Panc1 (cell line): ENCODE results near the gene SPATA20. TPM values are rescaled to one million over a fixed set of nuclear protein-coding genes. Genes with fewer than 3 reads are reported as not detected.

ENCODE experiments used
- ATAC-seq: fragments of 200-7000 bp; cut with Tn5 transposase; 2 replicates; pipeline ENCODE4 v1.9.1; 2020; ENCODE audit warnings: mild to moderate bottlenecking, moderate library complexity
- BruUV-seq: library from RNA; stranded (reverse); fragments of 400-500 nt; replicated peaks from 2 replicates; lab custom pipeline; 2021; lab: Mats Ljungman, UMichigan
- CTCF ChIA-PET: fragments of 300-600 bp; sonication (Branson Sonifier 250); formaldehyde crosslinking; loops from one replicate; lab custom pipeline; 2022; ENCODE audit warnings: antibody characterized with exemption; lab: Charles Lee
- POLR2A ChIA-PET: fragments of 300-600 bp; sonication (Branson Sonifier 250); formaldehyde crosslinking; loops from one replicate; lab custom pipeline; 2022; ENCODE audit warnings: antibody characterized with exemption; lab: Charles Lee
- DNase-seq: peaks from one replicate; pipeline ENCODE4 v3.0.0-alpha.2; 2010; ENCODE audit warnings: low read depth, low spot score
- H3K27ac ChIP-seq: 2 replicates; pipeline ENCODE4 v1.5.1; 2011; ENCODE audit warnings: mild to moderate bottlenecking, low read length, inconsistent platforms
- H3K27me3 ChIP-seq: fragments of 200-500 bp; sonication (Bioruptor generic); 2 replicates; pipeline ENCODE4 v1.6.0; 2014; ENCODE audit warnings: low read length, inconsistent platforms; ENCODE audit not compliant: control insufficient read depth, insufficient read depth
- H3K36me3 ChIP-seq: fragments of 200-500 bp; sonication (Bioruptor generic); 2 replicates; pipeline ENCODE4 v1.5.1; 2014; ENCODE audit warnings: inconsistent platforms, mild to moderate bottlenecking, low read length, moderate library complexity; ENCODE audit not compliant: control insufficient read depth, insufficient read depth
- H3K4me1 ChIP-seq: 2 replicates; pipeline ENCODE4 v1.5.1; 2011; ENCODE audit warnings: inconsistent platforms, mild to moderate bottlenecking, low read length, moderate library complexity; ENCODE audit not compliant: control insufficient read depth, insufficient read depth
- H3K4me3 ChIP-seq, 2 experiments: 2 replicates each; pipeline ENCODE4 v1.5.1; 2011 to 2012; ENCODE audit warnings: low read depth in 2 of 2, low read length in 2 of 2, mild to moderate bottlenecking in 2 of 2, inconsistent platforms in 1 of 2, moderate library complexity in 1 of 2
- H3K9me3 ChIP-seq: fragments of 200-500 bp; sonication (Bioruptor generic); 2 replicates; pipeline ENCODE4 v1.5.1; 2014; ENCODE audit warnings: low read depth, mild to moderate bottlenecking, inconsistent platforms, low read length, moderate library complexity; ENCODE audit not compliant: control insufficient read depth, insufficient read depth
- CTCF ChIP-seq: fragments of 450-650 bp; IDR thresholded peaks from 2 replicates; pipeline ENCODE4 v1.5.1; 2017; ENCODE audit warnings: mild to moderate bottlenecking
- POLR2AphosphoS5 ChIP-seq: IDR thresholded peaks from 2 replicates; pipeline ENCODE4 v1.6.1; 2012; ENCODE audit warnings: mild to moderate bottlenecking, low read depth, low read length, moderate library complexity
- REST ChIP-seq, 2 experiments: IDR thresholded peaks; 2 replicates each; pipeline ENCODE4 v1.6.1; 2011 to 2012; ENCODE audit warnings: low read depth in 2 of 2, control low read depth in 1 of 2, low read length in 1 of 2, mild to moderate bottlenecking in 1 of 2, moderate library complexity in 1 of 2; ENCODE audit not compliant: insufficient read depth in 1 of 2
- SIN3A ChIP-seq: IDR thresholded peaks from 2 replicates; pipeline ENCODE4 v1.6.1; 2012; ENCODE audit warnings: low read depth, mild to moderate bottlenecking, low read length, moderate library complexity, borderline replicate concordance; ENCODE audit not compliant: insufficient read depth
- TCF7L2 ChIP-seq: IDR thresholded peaks from 2 replicates; pipeline ENCODE4 v1.6.1; 2011; ENCODE audit warnings: mild to moderate bottlenecking, low read depth, low read length, inconsistent platforms
- in situ Hi-C: cut with HindIII; loops from 2 replicates; pipeline ENCODE4 v1.10.0; 2016; ENCODE audit warnings: low sequenced_read_pairs, low pct_unique_long_range_greater_than_20kb
- intact Hi-C: fragments of 100-400 bp; cut with micrococcal nuclease; formaldehyde crosslinking; loops from one replicate; pipeline ENCODE4 v1.10.0; 2022; ENCODE audit not compliant: unreplicated experiment
- total RNA-seq: library from RNA; stranded (reverse); gene quantifications from one replicate; pipeline ENCODE4 v1.2.1, GENCODE V29; 2021; ENCODE audit not compliant: unreplicated experiment

Gene SPATA20
- total RNA-seq, 1 experiment from 2014 or later = 82.2 TPM

- TF ChIP-seq CTCF = no peak
- no peak for TF ChIP-seq POLR2AphosphoS5
- TF ChIP-seq SIN3A = no peak
- Histone ChIP-seq H3K27ac (no peak overlapping the region), H3K4me1 (no peaks in the 10 kb centered on the region), H3K9me3 (no peaks in the 10 kb centered on the region), H3K4me3 (no peak overlapping the region), H3K36me3 (no peaks in the 10 kb centered on the region), H3K27me3 (no peaks in the 10 kb centered on the region)
- intact Hi-C loops = no loop called here
- BruUV-seq = no TSS peak
- ChIA-PET POLR2A (no interaction called here), CTCF (interaction anchor here (0.6 kb wide), 1 partner anchor 19 kb away, joined by 8 read pairs; no protein-coding TSS in a partner anchor)
- in situ Hi-C loops = no loop called here
- no peak for ATAC-seq
- no peak for DNase-seq
These were observed 26.5 kb upstream of the SPATA20 start for GRCh38 chr17:50520483-50520882.

GRCh38 chr17:50521514-50521913 lies 25.5 kb upstream of the SPATA20 start:
- no peak for ATAC-seq
- in situ Hi-C loops (no loop called here), intact Hi-C loops (no loop called here)
- Histone ChIP-seq H3K4me1 (no peaks in the 10 kb centered on the region), H3K4me3 (no peak overlapping the region), H3K27me3 (no peaks in the 10 kb centered on the region), H3K27ac (no peak overlapping the region), H3K36me3 (no peaks in the 10 kb centered on the region), H3K9me3 (no peaks in the 10 kb centered on the region)
- TF ChIP-seq SIN3A (no peak), POLR2AphosphoS5 (no peak), TCF7L2 (no peak), CTCF (no peak), REST (IDR thresholded peaks at IDR 0.05; ENCODE audit: insufficient read depth in 1 of 2, low read depth in 2 of 2, low read length in 1 of 2) (no peak)
- ChIA-PET POLR2A (no interaction called here), CTCF (no interaction called here)
- BruUV-seq = no TSS peak
- DNase-seq = no peak
